ENCODE data around the gene TRIM4.

DNA sequence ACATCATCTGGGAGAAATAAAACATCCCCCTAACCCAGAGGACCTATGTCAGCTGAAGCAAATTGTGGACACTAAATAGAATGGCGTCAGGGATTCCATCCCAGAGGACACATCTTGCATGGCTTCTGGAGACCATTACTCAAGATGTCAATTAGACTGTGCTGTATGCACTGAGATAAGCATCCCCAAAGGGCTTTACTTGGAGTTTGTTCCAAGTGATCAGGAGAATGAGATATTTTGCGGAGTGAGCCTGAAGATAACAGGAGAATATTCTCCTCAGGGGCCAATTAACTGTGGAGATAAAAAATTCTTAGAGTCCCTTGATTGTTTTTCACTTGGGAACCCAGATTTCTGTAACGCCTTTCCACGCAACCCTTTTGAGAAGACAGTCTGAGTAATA, 38.0 kb downstream of the TRIM4 start:
- TF ChIP-seq, protein P1, sequence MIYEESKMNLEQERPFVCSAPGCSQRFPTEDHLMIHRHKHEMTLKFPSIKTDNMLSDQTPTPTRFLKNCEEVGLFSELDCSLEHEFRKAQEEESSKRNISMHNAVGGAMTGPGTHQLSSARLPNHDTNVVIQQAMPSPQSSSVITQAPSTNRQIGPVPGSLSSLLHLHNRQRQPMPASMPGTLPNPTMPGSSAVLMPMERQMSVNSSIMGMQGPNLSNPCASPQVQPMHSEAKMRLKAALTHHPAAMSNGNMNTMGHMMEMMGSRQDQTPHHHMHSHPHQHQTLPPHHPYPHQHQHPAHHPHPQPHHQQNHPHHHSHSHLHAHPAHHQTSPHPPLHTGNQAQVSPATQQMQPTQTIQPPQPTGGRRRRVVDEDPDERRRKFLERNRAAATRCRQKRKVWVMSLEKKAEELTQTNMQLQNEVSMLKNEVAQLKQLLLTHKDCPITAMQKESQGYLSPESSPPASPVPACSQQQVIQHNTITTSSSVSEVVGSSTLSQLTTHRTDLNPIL (CRISPR knock-in tag; IDR thresholded peaks at IDR 0.05; ENCODE audit: low read depth) = no peak
- no peak for TF ChIP-seq ZC3H10 (CRISPR knock-in tag; IDR thresholded peaks at IDR 0.05)
- TF ChIP-seq ZFP3 (CRISPR knock-in tag; IDR thresholded peaks at IDR 0.05) = no peak
- TF ChIP-seq TCF4 (CRISPR knock-in tag; IDR thresholded peaks at IDR 0.05; ENCODE audit: borderline replicate concordance) = no peak
- TF ChIP-seq, protein P2, sequence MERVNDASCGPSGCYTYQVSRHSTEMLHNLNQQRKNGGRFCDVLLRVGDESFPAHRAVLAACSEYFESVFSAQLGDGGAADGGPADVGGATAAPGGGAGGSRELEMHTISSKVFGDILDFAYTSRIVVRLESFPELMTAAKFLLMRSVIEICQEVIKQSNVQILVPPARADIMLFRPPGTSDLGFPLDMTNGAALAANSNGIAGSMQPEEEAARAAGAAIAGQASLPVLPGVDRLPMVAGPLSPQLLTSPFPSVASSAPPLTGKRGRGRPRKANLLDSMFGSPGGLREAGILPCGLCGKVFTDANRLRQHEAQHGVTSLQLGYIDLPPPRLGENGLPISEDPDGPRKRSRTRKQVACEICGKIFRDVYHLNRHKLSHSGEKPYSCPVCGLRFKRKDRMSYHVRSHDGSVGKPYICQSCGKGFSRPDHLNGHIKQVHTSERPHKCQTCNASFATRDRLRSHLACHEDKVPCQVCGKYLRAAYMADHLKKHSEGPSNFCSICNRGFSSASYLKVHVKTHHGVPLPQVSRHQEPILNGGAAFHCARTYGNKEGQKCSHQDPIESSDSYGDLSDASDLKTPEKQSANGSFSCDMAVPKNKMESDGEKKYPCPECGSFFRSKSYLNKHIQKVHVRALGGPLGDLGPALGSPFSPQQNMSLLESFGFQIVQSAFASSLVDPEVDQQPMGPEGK (CRISPR knock-in tag; IDR thresholded peaks at IDR 0.05; ENCODE audit: borderline replicate concordance) = no peak
- TF ChIP-seq ESRRG (CRISPR knock-in tag; IDR thresholded peaks at IDR 0.05) = no peak
- TF ChIP-seq, protein P3, sequence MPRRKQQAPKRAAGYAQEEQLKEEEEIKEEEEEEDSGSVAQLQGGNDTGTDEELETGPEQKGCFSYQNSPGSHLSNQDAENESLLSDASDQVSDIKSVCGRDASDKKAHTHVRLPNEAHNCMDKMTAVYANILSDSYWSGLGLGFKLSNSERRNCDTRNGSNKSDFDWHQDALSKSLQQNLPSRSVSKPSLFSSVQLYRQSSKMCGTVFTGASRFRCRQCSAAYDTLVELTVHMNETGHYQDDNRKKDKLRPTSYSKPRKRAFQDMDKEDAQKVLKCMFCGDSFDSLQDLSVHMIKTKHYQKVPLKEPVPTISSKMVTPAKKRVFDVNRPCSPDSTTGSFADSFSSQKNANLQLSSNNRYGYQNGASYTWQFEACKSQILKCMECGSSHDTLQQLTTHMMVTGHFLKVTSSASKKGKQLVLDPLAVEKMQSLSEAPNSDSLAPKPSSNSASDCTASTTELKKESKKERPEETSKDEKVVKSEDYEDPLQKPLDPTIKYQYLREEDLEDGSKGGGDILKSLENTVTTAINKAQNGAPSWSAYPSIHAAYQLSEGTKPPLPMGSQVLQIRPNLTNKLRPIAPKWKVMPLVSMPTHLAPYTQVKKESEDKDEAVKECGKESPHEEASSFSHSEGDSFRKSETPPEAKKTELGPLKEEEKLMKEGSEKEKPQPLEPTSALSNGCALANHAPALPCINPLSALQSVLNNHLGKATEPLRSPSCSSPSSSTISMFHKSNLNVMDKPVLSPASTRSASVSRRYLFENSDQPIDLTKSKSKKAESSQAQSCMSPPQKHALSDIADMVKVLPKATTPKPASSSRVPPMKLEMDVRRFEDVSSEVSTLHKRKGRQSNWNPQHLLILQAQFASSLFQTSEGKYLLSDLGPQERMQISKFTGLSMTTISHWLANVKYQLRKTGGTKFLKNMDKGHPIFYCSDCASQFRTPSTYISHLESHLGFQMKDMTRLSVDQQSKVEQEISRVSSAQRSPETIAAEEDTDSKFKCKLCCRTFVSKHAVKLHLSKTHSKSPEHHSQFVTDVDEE (CRISPR knock-in tag; IDR thresholded peaks at IDR 0.05) = no peak
- TF ChIP-seq, protein P4, sequence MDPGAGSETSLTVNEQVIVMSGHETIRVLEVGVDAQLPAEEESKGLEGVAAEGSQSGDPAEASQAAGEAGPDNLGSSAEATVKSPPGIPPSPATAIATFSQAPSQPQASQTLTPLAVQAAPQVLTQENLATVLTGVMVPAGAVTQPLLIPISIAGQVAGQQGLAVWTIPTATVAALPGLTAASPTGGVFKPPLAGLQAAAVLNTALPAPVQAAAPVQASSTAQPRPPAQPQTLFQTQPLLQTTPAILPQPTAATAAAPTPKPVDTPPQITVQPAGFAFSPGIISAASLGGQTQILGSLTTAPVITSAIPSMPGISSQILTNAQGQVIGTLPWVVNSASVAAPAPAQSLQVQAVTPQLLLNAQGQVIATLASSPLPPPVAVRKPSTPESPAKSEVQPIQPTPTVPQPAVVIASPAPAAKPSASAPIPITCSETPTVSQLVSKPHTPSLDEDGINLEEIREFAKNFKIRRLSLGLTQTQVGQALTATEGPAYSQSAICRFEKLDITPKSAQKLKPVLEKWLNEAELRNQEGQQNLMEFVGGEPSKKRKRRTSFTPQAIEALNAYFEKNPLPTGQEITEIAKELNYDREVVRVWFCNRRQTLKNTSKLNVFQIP (CRISPR knock-in tag; IDR thresholded peaks at IDR 0.05; ENCODE audit: borderline replicate concordance, low read depth) = no peak
- TF ChIP-seq ISL1 (CRISPR knock-in tag; IDR thresholded peaks at IDR 0.05) = no peak
- TF ChIP-seq, protein P5, sequence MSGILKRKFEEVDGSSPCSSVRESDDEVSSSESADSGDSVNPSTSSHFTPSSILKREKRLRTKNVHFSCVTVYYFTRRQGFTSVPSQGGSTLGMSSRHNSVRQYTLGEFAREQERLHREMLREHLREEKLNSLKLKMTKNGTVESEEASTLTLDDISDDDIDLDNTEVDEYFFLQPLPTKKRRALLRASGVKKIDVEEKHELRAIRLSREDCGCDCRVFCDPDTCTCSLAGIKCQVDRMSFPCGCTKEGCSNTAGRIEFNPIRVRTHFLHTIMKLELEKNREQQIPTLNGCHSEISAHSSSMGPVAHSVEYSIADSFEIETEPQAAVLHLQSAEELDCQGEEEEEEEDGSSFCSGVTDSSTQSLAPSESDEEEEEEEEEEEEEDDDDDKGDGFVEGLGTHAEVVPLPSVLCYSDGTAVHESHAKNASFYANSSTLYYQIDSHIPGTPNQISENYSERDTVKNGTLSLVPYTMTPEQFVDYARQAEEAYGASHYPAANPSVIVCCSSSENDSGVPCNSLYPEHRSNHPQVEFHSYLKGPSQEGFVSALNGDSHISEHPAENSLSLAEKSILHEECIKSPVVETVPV (CRISPR knock-in tag; IDR thresholded peaks at IDR 0.05) = no peak
